KG1 (cell line): ENCODE measurements around the gene PRPF39.
"Not testable (repeated sequence)": the region's sequence is repeated elsewhere in the genome, so short reads cannot be mapped to it uniquely, and the experiment has no call there.

Source experiments
- DNase-seq: peaks from one replicate; lab custom pipeline; 2025; lab: John Stamatoyannopoulos, UW

Gene PRPF39, protein sequence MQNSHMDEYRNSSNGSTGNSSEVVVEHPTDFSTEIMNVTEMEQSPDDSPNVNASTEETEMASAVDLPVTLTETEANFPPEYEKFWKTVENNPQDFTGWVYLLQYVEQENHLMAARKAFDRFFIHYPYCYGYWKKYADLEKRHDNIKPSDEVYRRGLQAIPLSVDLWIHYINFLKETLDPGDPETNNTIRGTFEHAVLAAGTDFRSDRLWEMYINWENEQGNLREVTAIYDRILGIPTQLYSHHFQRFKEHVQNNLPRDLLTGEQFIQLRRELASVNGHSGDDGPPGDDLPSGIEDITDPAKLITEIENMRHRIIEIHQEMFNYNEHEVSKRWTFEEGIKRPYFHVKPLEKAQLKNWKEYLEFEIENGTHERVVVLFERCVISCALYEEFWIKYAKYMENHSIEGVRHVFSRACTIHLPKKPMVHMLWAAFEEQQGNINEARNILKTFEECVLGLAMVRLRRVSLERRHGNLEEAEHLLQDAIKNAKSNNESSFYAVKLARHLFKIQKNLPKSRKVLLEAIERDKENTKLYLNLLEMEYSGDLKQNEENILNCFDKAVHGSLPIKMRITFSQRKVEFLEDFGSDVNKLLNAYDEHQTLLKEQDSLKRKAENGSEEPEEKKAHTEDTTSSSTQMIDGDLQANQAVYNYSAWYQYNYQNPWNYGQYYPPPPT

DNA sequence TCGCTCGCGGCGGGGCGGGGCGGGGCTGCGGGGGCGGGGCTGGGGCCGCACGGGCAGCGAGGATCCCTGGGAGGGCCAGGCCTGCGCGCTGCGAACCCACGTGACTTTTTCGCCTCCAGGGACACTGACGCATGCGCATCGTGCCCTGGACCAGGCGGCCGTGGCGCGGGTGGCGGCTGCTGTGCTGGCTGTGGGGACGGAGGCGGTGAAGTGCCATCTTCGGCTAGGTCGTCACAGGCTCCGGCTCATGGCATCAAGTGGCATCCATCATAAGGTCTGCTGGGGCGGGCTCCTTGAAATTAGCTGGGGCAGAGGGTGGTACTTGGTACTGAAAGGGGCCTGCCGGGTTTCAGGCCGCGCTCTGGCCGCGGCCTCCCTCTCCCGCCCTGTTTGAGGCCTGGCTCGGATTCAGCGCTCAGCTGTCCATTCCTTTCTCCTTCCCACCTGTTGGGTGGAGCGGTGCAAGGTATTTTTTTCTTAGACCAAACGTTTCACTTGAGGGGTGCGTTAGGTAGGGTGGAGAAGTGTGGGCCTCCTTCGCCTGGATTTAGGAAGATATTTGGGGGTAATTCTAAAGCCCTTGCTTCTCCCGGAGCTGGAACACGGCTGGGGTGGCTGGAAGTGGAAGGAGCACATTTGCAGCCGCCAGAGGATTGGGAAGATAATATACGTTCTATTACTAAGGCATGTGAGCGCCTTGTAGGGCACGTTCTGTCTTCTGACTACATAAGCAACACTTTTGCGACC lies at the start of gene PRPF39:
Gene PRPF39 (plus strand): TSS at position 141 of the 747 bp plus-strand sequence. CDS start 11,124 bp downstream, outside the sequence.
- peak; percentile 77 for DNase-seq

DNA sequence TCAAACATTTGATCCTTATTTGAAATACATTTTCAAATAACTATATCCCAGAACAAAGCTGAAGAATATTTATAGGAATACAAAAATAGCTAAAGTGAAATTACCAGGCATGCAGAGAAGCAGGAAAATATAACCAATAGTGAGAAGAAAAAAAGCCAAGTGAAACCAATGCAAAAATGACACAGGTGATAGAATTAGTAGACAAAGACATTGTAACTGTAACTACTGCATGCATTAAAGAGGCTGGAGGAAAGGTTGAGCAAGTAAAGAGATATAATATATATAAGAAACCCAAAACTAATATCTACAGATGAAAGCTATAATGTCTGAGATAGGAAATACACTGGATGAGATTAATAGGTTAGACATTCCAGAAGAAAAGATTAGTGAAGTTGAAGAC lies 49.2 kb upstream of the PRPF39 start:
- DNase-seq, result no peak

DNA sequence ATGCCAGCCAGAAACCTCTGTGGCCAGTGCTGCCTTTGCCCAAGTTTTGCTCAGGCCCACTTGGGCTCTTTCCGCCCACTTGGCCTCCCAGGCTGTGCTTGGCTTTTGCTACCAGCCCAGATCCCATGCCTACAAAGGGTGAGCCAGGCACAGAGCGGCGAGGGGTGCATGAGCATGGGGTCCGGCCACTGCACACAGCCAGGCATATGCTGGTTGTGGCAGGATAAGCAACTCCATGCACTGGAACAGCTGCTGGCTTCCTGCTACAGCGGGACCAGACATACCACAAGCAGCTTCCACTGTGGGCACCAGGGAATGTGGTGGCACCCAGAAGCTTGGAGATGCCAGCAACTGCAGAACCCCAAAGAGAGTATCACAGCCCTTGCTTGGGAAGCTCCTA lies 45.7 kb upstream of the PRPF39 start:
- no peak for DNase-seq

DNA sequence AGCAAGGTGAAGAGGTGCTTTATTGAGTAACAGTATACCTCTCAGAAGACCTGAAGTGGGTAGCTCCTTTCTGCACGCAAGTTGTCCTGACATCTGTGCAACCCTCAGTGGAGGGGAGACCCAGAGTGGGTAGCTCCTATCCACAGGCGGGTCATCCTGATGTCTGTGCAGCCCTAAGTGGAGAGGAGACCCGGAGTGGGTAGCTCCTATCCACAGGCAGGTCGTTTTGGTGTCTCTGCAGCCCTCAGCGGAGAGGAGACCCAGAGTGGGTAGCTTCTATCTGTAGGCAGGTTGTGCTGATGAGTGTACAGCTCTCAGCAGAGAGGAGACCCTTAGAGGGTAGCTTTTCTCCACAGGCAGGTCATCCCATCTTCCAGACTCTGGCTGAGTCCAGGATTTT lies 45.1 kb upstream of the PRPF39 start:
- DNase-seq, result no peak

DNA sequence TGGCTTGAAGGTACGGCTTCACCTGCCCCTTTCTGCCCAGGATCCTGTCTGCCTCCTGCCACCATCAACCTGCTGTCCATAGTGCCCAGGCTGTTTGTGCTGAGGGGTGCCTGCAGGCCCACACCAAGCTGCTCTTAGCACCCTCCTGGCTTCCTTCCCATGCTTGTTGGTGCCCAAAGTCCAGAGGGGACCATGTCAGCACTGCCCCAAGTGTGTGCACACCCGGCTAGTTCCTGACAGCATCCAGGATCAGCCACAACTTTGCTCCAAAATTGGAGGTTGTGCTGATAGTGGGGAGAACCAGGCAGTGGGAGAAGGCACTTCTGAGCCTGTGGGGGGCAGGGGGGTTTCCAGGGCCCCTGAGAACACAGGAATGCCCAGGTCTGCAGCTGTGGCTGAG lies 44.5 kb upstream of the PRPF39 start:
- no peak for DNase-seq

DNA sequence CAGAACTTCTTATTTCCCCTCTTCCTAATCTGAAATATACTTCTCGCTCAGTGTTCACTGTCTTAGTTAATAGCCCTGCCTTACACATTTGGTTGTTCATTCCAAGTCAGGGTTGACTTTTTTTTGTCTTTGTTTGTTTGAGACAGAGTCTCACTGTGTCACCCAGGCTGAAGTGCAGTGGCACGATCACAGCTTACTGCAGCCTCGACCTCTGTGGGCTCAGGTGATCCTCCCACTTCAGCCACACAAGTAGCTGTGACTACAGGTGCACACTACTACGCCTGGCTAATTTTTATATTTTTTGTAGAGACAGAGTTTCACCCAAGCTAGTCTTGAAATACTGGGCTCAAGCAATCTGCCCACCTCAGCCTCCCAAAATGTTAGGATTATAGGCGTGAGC lies 42.3 kb upstream of the PRPF39 start:
- DNase-seq, result no peak

DNA sequence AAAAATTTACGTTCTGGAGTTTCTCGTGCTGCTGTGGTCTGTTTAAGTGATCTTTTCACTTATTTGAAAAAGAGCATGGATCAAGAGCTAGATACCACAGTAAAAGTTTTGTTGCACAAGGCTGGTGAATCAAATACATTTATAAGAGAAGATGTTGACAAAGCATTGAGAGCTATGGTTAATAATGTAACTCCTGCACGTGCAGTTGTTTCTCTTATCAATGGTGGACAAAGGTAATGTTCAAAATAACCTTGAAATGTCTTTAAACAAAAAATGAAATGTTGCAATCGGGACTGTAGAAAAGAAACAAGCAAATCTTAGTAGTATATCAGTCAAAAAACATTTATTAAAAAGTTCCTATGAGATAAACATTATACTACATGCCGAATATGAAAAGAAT lies 39.3 kb upstream of the PRPF39 start:
- DNase-seq, result no peak

DNA sequence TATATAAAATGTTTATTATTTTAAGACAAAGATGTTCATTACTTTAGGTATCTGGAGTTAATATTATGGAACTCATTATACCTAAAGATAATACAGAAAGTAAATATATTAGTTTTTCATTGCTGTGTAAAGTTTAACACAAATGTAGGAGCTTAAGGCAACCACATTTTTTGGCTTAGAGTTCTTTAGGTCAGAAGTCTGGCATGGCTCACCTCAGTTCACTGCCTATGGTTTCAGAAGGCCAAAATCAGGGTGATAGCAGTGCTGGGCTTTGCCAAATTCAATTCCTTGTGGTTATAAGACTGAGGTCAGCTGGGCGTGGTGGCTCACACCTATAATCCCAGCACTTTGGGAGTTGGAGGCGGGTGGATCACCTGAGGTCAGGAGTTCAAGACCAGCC lies 35.5 kb upstream of the PRPF39 start:
- DNase-seq, result no peak

DNA sequence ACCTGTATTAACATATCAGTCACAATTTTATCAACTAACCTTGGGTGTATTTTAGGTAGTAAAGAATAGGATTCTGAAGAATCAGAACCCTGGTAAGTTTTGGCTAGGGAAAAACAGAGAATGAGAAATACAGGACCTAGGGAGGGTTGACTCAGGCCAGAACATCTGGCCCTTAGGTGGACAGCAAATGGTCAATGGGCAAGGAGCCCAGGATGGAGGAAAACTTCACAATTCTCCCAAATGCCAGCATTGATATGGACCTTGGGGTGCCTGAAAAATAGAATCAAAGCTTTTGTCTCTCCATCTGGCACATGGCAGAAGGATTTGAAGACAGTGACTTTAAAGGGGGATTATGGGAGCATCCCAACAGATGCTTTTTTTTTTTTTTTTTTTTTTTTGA lies 32.7 kb upstream of the PRPF39 start:
- DNase-seq, result no peak

DNA sequence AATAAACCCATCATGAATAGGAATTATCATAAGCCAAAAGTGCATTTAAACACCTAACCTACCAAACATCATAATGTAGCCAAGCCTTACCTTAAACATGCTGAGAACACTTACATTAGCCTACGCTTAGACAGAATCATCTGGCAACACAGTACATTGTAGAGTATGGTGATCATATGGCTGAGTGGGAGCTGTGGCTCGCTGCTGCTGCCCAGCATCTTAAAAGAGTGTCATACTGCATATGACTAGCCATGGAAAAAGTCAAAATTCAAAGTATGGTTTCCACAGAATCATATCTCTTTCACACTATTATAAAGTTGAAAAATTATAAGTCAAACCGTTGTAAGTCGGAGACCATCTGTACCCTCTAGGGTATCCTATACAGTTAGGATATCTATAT lies 32.0 kb upstream of the PRPF39 start:
- DNase-seq, result no peak

DNA sequence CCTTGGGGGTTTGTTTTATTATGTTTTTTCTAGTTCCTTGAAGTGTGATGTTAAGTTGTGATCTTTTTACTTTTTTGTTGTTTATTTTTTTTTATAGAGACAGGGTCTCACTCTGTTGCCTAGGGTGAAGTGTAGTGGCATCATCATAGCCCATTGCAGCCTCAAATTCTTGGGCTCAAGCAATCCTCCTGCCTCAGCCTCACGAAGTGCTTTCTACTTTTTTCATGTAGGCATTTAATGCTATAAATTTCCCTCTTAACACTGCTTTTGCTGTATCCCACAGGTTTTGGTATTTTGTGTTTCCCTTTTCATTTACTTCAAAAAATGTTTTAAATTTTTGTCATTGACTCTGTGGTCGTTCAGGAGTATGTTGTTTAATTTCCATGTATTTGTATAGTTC lies 26.6 kb upstream of the PRPF39 start:
- DNase-seq, result no peak

DNA sequence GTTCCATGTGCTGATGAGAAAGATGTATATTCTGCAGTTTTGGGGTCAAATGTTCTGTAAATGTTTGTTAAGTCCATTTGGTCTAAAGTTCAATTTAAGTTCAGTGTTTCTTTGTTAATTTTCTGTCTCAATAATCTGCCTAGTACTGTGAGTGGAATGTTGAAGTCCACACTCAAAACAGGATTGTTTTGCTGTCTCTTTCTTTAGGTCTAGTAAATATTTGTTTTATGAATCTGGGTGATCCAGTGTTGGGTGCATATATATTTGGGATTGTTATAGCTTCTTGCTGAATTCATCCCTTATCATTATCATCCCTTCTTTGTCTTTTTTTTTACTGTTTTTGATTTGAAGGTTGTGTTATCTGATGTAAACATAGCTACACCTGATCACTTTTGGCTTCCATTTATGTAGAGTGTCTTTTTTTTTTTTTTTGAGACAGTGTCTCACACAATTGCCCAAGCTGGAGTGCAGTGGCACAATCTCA lies 26.0 kb upstream of the PRPF39 start:
- DNase-seq, result no peak

DNA sequence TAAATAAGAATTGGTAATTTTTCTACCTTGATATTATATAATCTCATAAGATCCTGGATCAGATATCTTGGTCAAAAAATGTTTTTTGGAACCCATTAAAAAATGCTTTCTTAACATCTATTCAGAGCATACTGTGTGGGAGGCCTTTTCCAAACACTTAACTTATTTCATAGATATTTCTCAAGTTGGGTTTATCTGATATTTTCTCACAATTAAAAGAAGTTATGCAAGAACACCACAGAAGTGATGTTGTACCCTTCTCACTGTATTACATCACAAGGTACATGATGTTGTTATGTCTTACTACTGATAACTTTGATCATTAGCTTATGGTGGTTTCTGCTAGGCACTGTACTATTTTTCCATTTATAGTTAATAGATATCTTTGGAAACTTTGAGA lies 23.4 kb upstream of the PRPF39 start:
- no peak for DNase-seq

DNA sequence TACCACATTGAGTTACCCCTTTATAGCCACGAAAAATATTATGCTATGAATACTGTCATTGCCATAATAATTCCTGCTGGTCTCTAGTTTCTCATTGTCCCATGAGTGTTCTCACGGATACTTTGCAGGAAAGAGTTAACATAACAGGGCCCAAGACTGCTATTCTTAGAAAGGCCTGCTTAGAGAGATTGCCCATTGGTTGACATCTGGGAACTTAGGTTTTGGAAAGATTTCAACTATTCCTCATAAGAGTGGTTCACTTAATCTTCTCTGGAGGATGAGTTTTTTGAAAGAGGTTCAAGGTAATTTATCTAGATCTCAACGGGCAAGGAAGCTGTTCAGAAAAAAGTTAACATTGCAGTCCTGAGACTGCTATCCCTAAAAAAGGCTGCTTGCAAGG lies 18.4 kb upstream of the PRPF39 start:
- DNase-seq, result no peak

DNA sequence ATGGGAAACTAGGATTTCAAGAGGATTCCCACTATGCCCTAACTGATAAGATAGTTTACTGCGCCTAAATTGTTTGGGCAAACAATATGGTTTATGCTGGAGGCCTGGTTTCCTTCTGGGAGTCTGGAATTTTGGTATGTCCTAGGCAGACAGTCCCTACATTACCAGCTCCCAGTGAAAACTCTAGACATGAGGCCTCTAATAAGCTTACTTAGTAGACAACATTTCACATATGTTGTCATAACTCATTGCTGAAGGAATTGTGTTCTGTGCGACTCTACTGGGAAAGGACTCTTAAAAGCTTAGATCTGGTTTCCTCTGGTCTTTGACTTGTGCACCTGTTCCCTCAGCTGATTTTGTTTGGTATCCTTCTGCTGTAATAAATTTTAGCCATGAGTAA lies 18.0 kb upstream of the PRPF39 start:
- no peak for DNase-seq

DNA sequence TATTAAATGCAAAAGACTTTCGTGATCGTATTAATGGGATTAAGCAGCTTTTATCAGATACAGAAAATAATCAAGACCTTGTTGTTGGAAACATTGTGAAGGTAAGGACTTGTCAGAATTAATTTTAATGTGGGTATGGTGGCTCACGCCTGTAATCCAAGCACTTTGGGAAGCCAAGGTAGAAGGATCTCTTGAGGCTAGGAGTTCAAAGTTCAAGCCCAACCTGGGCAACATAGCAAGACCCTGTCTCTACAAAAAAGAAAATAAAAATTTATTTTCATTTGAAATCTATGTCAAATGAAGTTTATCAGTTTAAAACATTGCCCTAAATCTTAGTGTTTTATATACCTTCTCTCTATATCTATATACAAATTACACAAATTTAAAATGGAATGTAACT lies 17.2 kb upstream of the PRPF39 start:
- no peak for DNase-seq

DNA sequence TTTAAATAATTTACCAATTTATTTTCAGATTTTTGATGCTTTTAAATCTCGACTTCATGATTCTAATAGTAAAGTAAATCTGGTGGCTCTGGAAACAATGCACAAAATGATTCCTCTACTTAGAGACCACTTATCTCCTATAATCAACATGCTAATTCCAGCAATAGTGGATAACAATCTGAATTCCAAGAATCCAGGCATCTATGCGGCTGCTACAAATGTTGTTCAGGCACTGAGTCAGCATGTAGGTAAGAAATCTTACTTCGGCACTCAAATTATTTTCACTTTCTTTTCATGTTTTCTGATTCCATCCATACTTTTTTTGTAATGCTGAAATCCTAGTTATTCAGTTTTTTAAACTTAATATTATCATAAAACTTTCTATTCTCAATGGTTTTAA lies 15.5 kb upstream of the PRPF39 start:
- no peak for DNase-seq

DNA sequence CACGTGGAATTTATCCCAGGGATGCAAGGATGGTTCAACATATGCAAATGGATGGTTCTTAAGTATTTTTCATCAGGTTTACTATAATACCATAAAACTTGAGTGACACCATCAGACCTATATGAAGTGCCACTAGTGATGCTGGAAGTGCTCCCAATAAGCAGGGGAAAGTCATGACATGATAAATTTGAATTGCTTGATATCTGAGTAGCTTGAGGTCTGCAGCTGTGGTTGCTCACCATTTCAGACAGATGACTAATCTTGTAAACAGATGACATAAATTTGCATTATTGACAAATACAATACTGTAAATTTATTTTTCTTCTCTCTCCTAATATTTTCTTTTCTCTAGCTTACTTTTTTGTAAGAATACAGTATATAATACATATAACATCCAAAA lies 13.7 kb upstream of the PRPF39 start:
- no peak for DNase-seq

DNA sequence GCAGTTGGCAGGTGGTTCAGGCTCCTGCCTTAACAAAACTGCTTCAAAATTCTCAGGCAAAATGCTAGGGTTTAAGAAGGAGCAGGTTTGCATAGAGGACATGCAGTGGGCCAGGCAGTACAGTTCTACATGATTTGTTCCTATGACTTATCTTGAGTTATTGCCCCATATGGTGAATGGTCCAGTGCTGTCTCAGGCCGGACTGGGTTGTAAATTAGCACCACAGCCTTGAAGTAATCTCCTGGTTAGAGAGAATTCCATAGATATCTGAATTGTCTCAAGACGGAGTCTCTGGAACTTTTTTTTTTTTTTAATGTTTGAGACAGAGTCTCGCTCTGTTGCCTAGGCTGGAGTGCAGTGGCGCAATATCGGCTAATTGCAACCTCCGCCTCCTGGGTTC lies 11.8 kb upstream of the PRPF39 start:
- DNase-seq, result no peak

DNA sequence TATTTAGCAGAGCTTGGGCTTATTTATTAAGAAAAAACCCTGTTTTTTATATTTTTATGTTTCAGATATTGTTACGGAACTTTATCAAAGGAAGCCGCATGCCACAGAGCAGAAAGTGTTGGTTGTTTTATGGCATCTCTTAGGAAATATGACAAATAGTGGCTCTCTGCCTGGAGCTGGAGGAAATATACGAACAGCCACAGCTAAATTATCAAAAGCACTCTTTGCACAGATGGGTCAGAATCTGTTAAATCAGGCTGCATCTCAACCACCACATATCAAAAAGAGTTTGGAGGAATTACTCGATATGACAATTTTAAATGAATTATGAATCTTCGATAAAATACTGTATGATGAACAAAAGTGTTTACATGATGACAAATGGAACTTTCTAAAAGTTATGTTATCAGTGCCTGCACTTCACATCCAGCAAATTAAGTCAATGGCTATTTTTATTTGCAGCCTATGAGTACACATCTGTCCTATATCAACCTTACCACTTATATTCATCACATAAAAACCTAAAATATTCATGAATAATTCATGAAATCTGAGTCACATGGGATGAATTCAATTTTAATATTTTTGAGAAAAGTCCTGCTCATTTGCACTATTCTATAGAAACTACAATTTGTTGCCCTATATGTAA lies 10.6 kb upstream of the PRPF39 start:
- DNase-seq, result no peak

DNA sequence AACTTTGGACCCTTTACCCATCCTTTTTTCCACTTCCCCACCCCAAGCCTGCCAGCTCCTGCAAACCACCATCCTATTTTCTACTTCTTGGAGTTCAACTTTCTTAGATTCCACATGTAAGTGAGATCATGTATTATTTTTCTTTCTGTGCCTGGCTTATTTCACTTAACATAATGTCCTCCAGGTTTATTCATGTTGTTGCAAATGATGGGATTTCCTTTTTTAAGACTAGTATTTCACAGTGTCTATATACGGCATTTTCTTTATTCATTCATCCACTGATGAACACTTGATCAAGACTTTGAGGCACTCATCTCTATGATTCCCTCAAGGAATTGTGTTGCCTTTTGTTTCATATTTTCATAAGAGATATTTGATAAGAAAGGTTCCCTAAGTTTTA lies 5.6 kb upstream of the PRPF39 start:
- DNase-seq, result no peak

DNA sequence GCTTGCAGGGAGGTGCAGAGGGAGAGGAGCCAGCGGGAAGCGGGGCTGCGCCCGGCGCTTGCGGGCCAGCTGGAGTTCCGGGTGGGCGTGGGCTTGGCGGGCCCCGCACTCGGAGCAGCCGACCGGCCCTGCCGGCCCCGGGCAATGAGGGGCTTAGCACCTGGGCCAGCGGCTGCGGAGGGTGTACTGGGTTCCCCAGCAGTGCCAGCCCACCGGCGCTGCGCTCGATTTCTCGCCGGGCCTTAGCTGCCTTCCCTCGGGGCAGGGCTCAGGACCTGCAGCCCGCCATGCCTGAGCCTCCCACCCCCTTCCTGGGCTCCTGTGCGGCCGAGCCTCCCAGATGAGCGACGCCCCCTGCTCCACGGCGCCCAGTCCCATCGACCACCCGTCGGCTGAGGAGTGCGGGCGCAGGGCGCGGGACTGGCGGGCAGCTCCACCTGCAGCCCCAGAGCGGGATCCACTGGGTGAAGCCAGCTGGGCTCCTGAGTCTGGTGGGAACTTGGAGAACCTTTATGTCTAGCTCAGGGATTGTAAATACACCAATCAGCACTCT lies 3.4 kb upstream of the PRPF39 start:
- DNase-seq, result not testable (repeated sequence)
